Kidney tubule cell (primary cell): ENCODE measurements around the gene THEM5.

Source experiments
- DNase-seq: peaks from one replicate; pipeline ENCODE4 v3.0.0-alpha.2; 2018; ENCODE audit warnings: low spot score

Gene THEM5

GRCh38 chr1:151839457-151840403 is 13.8 kb downstream of the THEM5 start, which contains the start of gene C2CD4D:
Gene C2CD4D, minus strand, starts transcription at chr1:151839820. Its CDS starts 831 bp downstream, at chr1:151838989.
- peak; percentile 83 for DNase-seq

GRCh38 chr1:151839082-151839412 is 14.5 kb downstream of the THEM5 start:
- no peak for DNase-seq

- peak; percentile 27 for DNase-seq
Measured at GRCh38 chr1:151838222-151839081, 15.1 kb downstream of the THEM5 start.

GRCh38 chr1:151837884-151838221 is 15.7 kb downstream of the THEM5 start:
- DNase-seq = no peak

- no peak for DNase-seq
Measured at GRCh38 chr1:151837197-151837596, 16.3 kb downstream of the THEM5 start.

- no peak for DNase-seq
Measured at GRCh38 chr1:151835596-151835995, 17.9 kb downstream of the THEM5 start.

GRCh38 chr1:151834239-151834638 is 19.3 kb downstream of the THEM5 start:
- DNase-seq = no peak

- DNase-seq = no peak
Measured at GRCh38 chr1:151833172-151833900, 20.2 kb downstream of the THEM5 start.

- peak; percentile 81 for DNase-seq
Measured at GRCh38 chr1:151832318-151832980, 21.1 kb downstream of the THEM5 start.

GRCh38 chr1:151831605-151832004 is 21.9 kb downstream of the THEM5 start, which contains the start of gene RORC:
Gene RORC, minus strand, starts transcription at chr1:151831802. Its CDS starts 38 bp downstream, at chr1:151831764.
- peak; percentile 30 for DNase-seq

GRCh38 chr1:151831256-151831591 is 22.3 kb downstream of the THEM5 start:
- no peak for DNase-seq

GRCh38 chr1:151830055-151830454 is 23.5 kb downstream of the THEM5 start:
- DNase-seq = no peak

GRCh38 chr1:151829352-151830046 is 24.0 kb downstream of the THEM5 start:
- DNase-seq = no peak

GRCh38 chr1:151828921-151829320 is 24.6 kb downstream of the THEM5 start:
- peak; percentile 42 for DNase-seq

GRCh38 chr1:151827853-151828252 is 25.7 kb downstream of the THEM5 start:
- DNase-seq = no peak

GRCh38 chr1:151825751-151826660 is 27.5 kb downstream of the THEM5 start:
- DNase-seq = no peak

GRCh38 chr1:151825204-151825603 is 28.3 kb downstream of the THEM5 start:
- DNase-seq = no peak

GRCh38 chr1:151823175-151823574 is 30.3 kb downstream of the THEM5 start:
- DNase-seq = no peak

GRCh38 chr1:151822404-151822803 is 31.1 kb downstream of the THEM5 start:
- DNase-seq = no peak

GRCh38 chr1:151820940-151821339 is 32.6 kb downstream of the THEM5 start:
- DNase-seq = no peak
